ENCODE measurements around the gene COL5A1. TPM values are rescaled to one million over a fixed set of nuclear protein-coding genes. Genes with fewer than 3 reads are reported as not detected.
"Not testable (repeated sequence)": the region's sequence is repeated elsewhere in the genome, so short reads cannot be mapped to it uniquely, and the experiment has no call there.

The COL5A1 gene
- total RNA-seq, 1 donor = 0.21 TPM

DNA sequence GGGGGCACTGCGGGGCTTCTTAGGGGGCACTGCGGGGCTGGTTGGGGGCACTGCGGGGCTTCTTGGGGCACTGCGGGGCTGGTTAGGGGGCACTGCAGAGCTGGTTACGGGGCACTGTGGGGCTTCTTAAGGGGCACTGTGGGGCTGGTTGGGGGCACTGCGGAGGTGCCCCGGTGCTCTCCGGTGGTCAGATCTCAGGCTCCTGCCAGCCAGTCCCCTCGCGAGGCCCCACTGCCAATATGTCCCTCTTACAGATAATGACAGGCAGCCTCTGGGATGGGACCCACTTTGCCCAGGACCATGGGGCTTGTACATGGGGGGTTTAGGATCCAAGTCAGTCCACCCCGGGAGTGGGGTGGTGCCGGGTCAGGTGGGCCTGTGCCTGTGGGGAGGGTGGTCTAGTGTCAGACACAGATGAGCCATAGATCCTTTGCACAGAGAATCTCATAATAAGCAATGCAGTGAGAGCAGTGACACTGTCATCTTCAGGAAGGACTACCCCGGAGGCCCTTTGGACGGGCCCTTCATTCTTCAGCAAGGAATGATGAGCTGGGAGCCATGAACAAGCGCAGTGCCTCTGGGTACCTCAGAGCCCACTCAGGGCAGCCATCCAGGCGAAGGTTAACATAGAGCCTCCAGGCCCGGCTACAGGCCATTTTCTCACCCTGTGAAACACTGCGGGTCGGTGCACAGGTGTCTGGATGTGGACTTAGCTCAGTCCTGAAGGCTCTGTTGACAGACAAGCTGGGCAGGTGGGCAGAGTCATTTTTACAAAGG lies 38.2 kb downstream of the COL5A1 start:
- Histone ChIP-seq H3K27me3 (ENCODE audit: insufficient read depth, low read length) (no peaks in the 10 kb centered on the region), H3K9me3 (ENCODE audit: low read depth, low read length) (no peaks in the 10 kb centered on the region), H3K4me3 (ENCODE audit: low read length) (no peak overlapping the region), H3K4me1 (ENCODE audit: insufficient read depth, low read length) (no peaks in the 10 kb centered on the region)

DNA sequence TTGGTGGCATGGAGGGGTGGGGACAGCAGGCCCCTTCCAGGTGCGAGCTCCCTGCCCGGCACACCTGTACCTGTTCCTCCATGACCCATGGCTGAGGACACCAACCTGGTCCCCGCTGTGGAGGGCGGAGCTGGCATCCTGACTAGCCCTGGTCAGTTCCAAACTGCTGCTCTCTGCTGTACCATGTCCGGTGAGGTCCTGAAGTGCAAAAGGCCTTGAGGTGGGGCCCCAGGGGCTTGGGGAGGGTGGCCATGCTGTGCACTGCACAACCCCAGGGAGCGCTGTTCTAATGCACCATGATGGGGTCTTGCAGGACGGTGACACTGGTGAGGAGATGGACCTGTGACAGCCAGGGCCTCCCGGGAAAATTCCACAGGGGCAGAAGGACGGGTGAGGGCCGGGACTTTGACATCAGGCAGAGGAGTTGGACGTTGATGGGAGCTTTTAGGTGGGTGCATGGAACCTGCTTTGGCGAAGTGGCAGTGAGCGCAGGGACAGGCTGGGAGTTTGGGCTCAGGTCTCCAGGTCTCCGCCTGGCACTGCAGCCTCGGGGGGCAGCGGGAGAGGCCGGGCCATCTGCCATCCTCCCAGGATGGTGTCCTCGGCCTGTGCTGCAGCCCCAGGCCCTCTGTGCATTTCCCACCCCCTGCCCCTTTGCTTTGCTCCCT lies 38.9 kb downstream of the COL5A1 start:
- H3K4me1 ChIP-seq (ENCODE audit: insufficient read depth, low read length) = no peaks in the 10 kb centered on the region
- H3K9me3 ChIP-seq (ENCODE audit: low read depth, low read length) = no peaks in the 10 kb centered on the region
- no peaks in the 10 kb centered on the region for H3K27me3 ChIP-seq (ENCODE audit: insufficient read depth, low read length)
- no peak overlapping the region for H3K4me3 ChIP-seq (ENCODE audit: low read length)

DNA sequence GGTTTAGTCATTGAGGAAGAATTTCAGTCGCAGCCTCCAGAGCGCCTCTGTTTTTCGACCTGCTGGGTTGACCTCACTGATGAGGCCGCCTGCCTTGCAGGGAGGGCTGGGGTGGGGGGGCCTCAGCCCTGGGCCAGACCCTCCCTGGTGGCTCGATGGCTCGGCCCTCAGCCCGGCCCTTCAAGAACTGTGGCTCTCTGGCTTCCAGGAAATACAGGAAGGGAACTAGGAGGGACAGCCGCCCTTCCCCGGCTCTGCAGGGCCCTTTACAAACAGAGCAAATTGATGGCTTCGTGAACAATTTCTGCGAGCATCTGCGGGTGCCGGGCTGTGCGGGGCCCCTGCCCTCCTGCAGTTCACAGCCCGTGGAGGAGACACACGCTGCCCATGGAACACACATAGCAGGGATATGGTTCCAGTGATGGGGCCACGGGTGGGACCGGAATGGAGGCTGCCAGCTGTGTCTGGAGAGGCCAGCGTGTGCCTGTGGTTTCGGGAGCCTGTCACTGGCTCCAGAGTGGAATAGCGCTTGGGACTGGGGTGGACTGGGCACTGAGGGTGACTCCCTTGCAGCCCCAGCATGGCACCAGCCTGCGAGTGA lies 39.6 kb downstream of the COL5A1 start:
- Histone ChIP-seq H3K9me3 (ENCODE audit: low read depth, low read length) (no peaks in the 10 kb centered on the region), H3K4me1 (ENCODE audit: insufficient read depth, low read length) (no peaks in the 10 kb centered on the region), H3K27me3 (ENCODE audit: insufficient read depth, low read length) (no peaks in the 10 kb centered on the region), H3K4me3 (ENCODE audit: low read length) (no peak overlapping the region)

DNA sequence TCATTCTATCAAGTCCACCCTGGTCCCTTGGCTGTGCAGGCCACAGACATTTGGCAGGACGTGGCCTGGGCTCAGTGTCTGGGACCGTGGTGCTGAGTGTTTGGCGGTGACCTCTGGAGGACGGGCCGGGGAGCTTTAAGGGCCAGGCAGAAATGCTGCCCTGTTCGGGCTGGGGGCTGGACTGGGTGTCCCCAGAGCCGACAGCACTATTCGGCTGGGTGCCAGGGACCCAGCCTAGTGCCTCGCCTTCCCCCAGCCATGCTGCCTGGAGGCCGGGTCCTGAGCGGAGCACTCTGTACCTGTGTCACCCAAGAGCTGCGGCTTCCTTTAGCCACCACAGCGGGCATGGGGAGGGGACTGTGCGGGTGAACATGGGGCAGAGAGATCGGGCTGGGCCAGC lies 40.4 kb downstream of the COL5A1 start:
- H3K9me3 ChIP-seq (ENCODE audit: low read depth, low read length) = no peaks in the 10 kb centered on the region
- H3K4me1 ChIP-seq (ENCODE audit: insufficient read depth, low read length) = no peaks in the 10 kb centered on the region
- H3K27me3 ChIP-seq (ENCODE audit: insufficient read depth, low read length) = no peaks in the 10 kb centered on the region
- no peak overlapping the region for H3K4me3 ChIP-seq (ENCODE audit: low read length)

DNA sequence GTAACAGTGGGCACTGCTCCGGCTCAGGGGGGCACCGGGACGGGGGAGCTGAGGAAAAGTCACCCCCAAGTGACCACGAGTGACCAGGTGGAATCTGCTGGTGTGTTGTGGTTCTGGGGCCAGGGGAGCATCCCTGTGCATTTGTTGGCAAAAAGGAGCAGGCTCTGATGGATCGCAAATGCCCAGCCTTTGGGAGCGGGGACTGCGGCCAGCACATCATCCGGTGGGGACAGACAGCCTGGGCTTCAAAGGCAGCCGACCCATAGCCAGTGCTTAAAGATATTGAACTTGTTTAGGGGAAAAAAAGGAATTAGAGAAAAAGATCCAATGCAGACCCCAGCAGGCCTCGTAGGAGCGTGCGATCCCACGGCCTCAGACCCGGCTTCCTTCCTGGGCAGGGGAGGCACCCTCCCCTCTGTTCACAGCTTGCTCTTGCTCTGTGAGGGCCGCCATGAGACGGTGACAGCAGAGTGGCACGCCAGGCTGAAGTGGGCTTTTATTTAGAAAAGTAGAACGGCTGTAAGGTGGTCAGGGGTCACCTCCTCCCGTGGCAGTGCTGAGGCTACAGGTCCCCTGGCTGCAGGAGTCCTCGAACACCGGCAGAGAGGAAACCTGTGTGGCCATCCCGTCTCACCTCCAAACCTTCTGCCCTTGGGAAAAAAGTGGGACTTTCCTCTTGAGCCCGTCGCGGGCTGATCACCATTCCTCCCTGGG lies 41.2 kb downstream of the COL5A1 start:
- Histone ChIP-seq H3K27me3 (ENCODE audit: insufficient read depth, low read length) (no peaks in the 10 kb centered on the region), H3K9me3 (ENCODE audit: low read depth, low read length) (no peaks in the 10 kb centered on the region), H3K4me1 (ENCODE audit: insufficient read depth, low read length) (no peaks in the 10 kb centered on the region), H3K4me3 (ENCODE audit: low read length) (no peak overlapping the region)

DNA sequence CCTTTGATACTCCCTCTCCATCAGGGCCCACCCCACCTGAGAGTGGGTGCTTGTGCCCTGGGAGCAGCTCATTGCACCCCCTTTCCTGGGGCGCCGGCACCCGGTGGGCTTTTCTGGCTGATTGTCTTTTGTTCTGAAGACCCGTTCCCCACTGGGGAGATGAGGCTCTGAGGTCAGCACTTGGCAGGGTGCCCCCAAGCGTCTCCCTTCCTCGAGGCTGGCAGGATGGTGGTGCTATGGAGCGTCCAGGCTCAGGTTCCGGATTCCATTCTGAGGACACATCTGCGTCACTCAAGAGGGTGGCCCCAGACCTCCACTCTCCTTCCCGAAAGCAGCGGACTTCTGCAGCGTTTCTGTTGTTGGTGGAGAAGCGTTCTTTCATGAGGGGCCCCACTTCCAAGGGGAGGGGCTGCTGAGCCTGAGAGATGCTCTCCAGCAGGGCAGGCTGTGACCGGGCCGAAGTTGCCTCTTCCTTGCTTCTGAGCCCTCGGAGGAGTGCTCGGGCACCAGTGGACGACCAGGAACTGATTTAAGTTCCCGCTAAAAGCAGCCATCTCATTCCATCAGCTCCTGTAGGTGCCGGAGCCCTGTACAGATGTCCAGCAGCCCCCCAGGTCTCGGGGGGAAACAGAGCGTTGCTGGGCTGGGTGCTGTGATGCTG lies 42.2 kb downstream of the COL5A1 start:
- H3K9me3 ChIP-seq (ENCODE audit: low read depth, low read length) = no peaks in the 10 kb centered on the region
- no peak overlapping the region for H3K4me3 ChIP-seq (ENCODE audit: low read length)
- no peaks in the 10 kb centered on the region for H3K27me3 ChIP-seq (ENCODE audit: insufficient read depth, low read length)
- H3K4me1 ChIP-seq (ENCODE audit: insufficient read depth, low read length) = no peaks in the 10 kb centered on the region

DNA sequence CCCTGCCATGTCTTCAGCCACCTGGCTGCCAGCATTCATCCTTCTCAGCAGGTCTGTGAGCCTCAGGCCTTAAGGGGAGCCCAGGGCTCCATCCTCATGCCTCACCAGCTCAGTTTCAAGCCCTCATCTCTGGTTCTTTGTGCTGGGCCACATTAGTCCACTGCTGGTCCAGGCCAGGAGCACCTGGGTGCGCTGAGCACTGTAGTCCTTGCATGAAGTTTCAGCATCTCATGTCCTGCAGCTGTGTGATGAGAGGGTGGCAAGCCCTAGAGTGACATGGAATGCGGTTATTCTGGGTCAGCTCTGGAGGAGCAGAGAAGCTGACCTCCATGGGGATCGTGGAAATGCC lies 42.7 kb downstream of the COL5A1 start:
- no peaks in the 10 kb centered on the region for H3K4me1 ChIP-seq (ENCODE audit: insufficient read depth, low read length)
- no peak overlapping the region for H3K4me3 ChIP-seq (ENCODE audit: low read length)
- H3K27me3 ChIP-seq (ENCODE audit: insufficient read depth, low read length) = no peaks in the 10 kb centered on the region
- no peaks in the 10 kb centered on the region for H3K9me3 ChIP-seq (ENCODE audit: low read depth, low read length)

DNA sequence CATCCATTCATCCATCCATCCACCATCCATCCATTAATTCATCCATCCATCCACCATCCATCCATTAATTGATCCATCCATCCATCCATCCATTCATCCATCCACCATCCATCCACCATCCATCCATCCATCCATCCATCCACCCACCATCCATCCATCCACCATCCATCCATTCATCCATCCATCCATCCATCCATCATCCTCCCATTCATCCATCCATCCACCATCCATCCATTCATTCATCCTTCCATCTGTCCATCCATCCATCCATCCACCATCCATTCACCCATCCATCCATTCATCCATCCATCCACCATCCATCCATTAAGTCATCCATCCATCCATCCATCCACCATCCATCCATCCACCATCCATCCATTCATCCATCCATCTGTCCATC lies 43.3 kb downstream of the COL5A1 start:
- H3K4me3 ChIP-seq (ENCODE audit: low read length); H3K27me3 ChIP-seq (ENCODE audit: insufficient read depth, low read length); H3K9me3 ChIP-seq (ENCODE audit: low read depth, low read length); H3K4me1 ChIP-seq (ENCODE audit: insufficient read depth, low read length): not testable (repeated sequence)

DNA sequence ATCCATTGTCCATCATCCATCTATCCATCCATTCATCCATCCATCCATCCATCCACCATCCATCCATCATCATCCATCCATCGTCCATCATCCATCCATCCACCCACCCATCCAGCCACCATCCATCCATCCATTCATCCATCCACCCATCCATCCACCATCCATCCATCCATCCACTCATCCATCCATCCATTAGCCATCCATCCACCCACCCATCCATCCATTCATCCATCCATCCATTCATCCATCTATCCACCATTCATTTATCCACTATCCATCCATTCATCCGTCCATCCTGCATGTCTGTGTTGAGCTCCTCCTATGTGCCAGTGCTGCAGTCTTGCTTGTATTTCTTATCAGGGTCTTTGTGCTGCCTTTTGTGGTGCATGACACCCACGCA lies 44.2 kb downstream of the COL5A1 start:
- no peaks in the 10 kb centered on the region for H3K27me3 ChIP-seq (ENCODE audit: insufficient read depth, low read length)
- no peaks in the 10 kb centered on the region for H3K4me1 ChIP-seq (ENCODE audit: insufficient read depth, low read length)
- no peak overlapping the region for H3K4me3 ChIP-seq (ENCODE audit: low read length)
- H3K9me3 ChIP-seq (ENCODE audit: low read depth, low read length) = no peaks in the 10 kb centered on the region

DNA sequence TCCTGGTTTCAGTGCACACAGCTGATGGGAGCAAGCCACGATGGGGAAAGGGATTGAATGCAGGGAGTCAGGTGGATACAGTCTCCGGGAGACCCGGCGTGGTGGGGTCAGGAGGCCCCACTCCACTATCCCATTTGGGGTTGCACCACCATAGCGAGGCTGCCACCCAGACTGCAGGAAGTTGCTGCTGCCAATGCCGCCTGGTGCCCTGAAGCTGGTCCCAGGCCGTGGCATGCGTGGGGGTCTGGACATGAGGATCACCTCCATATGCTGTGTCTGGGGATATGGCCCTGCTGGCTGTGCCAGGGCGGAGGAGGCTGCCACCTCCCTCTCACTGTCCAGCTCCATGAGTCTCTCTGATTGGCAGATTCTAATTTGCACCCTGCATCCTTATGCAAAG lies 45.3 kb downstream of the COL5A1 start:
- no peaks in the 10 kb centered on the region for H3K27me3 ChIP-seq (ENCODE audit: insufficient read depth, low read length)
- H3K9me3 ChIP-seq (ENCODE audit: low read depth, low read length) = no peaks in the 10 kb centered on the region
- no peaks in the 10 kb centered on the region for H3K4me1 ChIP-seq (ENCODE audit: insufficient read depth, low read length)
- no peak overlapping the region for H3K4me3 ChIP-seq (ENCODE audit: low read length)

DNA sequence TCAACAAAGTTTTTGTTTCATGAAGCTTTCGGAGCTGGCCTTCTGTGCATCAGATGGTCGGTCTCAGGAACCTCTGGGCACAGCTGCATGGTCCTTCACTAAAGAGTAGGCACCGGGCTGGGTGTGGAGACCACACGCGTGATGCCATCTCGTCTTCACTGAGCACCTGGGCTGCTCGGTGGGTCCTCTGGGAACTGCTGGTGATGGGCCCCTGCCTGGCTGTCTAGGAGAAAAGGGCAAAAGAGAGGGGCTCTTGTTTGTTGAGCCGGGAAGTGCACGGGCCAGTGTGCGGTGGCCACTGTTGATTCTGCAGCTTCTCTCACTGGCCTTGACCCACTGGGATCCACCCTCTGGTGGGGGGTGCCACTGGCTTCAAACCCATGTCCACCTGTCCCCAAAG lies 46.0 kb downstream of the COL5A1 start:
- Histone ChIP-seq H3K4me3 (ENCODE audit: low read length) (no peak overlapping the region), H3K9me3 (ENCODE audit: low read depth, low read length) (no peaks in the 10 kb centered on the region), H3K27me3 (ENCODE audit: insufficient read depth, low read length) (no peaks in the 10 kb centered on the region), H3K4me1 (ENCODE audit: insufficient read depth, low read length) (no peaks in the 10 kb centered on the region)

DNA sequence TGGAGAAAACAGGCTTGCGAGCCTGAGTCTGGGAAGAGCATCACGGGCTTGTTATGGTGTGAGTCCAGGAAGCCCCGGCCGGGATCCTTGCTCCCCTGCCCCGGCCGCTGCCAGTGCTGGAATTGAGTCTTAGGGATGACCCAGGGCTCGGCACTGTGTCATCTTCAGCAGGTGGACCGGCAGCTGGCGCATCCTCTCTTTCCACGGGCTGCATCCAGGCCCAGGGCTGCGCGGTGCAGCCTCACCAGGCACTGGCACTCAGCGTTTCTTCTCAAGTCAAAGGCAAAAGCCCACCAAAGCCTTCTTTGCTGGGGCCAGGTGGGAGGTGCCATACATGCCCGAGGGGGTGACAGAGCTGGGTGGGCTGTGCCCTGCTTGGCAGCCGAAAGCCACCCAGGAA lies 46.6 kb downstream of the COL5A1 start:
- H3K4me3 ChIP-seq (ENCODE audit: low read length) = no peak overlapping the region
- H3K27me3 ChIP-seq (ENCODE audit: insufficient read depth, low read length) = no peaks in the 10 kb centered on the region
- no peaks in the 10 kb centered on the region for H3K9me3 ChIP-seq (ENCODE audit: low read depth, low read length)
- H3K4me1 ChIP-seq (ENCODE audit: insufficient read depth, low read length) = no peaks in the 10 kb centered on the region

DNA sequence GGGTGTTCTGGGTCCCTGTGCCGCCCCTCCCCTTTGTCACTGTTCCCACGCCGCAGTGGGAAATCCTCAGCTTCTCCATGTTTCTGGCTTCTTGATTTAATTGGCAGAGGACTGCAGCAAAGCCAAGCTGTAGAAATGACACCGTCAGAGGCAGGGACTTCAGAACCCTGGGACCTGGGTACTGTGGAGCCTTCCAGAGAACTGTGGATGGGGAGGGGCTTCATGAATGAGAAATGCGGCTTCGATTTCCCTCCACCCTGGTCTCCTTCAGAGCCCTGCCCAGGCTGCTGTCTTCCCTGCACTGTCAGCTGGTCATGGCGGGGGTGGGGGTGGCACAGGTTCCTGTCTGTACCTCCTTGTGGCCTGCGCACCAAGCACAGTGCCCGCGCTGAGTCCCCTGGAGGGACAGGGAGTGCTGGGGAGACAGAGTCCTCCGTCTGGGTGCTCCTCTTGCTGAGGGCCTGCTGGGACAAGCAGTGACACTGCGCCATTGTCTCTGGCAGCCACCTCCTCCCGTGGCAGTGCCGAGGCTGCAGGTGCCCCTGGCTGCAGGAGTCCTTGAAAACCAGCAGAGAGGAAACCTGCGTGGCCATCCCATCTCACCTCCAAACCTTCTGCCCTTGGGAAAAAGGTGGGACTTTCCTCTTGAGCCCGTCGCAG lies 47.2 kb downstream of the COL5A1 start:
- Histone ChIP-seq H3K4me3 (ENCODE audit: low read length) (no peak overlapping the region), H3K4me1 (ENCODE audit: insufficient read depth, low read length) (no peaks in the 10 kb centered on the region), H3K9me3 (ENCODE audit: low read depth, low read length) (no peaks in the 10 kb centered on the region), H3K27me3 (ENCODE audit: insufficient read depth, low read length) (no peaks in the 10 kb centered on the region)

DNA sequence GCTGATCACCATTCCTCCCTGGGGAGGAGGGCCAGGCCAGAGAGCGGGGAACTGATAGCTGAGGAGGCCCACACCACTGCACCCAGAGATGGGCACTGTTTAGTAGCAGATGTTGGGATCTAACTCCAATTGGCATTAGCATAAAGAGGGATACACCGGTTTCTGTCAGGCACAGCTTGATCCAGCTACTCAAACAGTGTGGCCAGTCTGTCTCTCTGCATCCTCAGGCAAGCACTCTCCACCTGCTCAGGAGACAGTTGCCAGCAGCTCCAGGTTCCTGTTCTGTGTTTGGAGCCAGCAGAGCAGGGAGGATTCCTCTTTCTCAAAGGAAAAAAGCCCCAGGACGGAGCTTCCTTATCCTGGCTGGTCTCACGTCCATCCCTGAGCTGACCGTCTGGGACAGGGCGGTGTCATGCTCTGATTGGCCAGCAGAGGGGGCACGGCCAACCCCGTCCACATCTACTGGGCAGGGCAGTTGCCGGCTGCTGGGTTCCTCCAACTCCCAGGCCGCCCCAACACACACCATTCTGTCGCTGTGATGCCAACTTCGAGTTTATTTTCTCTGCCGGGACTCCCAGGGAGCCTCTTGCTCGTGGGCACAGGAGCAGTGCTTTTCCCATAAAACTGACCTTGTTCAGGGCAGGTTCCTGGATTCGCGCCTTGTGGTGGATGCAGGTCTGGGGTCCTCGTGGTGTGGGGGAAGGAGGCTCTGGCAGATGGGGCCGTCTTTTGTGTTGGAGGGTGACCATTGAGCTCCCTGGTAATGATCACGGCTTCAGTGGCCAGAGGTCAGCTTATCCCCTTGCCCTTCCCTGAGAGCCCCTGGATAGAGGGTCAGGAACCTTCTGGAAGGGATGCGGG lies 47.9 kb downstream of the COL5A1 start:
- H3K4me3 ChIP-seq (ENCODE audit: low read length) = no peak overlapping the region
- H3K4me1 ChIP-seq (ENCODE audit: insufficient read depth, low read length) = no peaks in the 10 kb centered on the region
- no peaks in the 10 kb centered on the region for H3K9me3 ChIP-seq (ENCODE audit: low read depth, low read length)
- H3K27me3 ChIP-seq (ENCODE audit: insufficient read depth, low read length) = no peaks in the 10 kb centered on the region

Data from mononuclear cell (primary cell).